HCT116 (cell line): ENCODE results near the gene SLCO4C1. TPM values are rescaled to one million over a fixed set of nuclear protein-coding genes. Genes with fewer than 3 reads are reported as not detected.

Source experiments
- ATAC-seq: fragments of 200-7000 bp; cut with Tn5 transposase; 2 replicates; pipeline ENCODE4 v1.9.1; 2020; ENCODE audit warnings: mild to moderate bottlenecking, moderate library complexity
- BruUV-seq: library from RNA; stranded (reverse); fragments of 400-500 nt; replicated peaks from 2 replicates; lab custom pipeline; 2021; lab: Mats Ljungman, UMichigan
- CTCF ChIA-PET: fragments of 300-600 bp; sonication (Branson Sonifier 250); formaldehyde crosslinking; loops from one replicate; lab custom pipeline; 2021; ENCODE audit warnings: antibody characterized with exemption; lab: Charles Lee
- POLR2A ChIA-PET: fragments of 300-600, 350-600 bp; sonication (Branson Sonifier 250); formaldehyde crosslinking; loops from one replicate; lab custom pipeline; 2021; ENCODE audit warnings: antibody characterized with exemption; lab: Charles Lee
- RAD21 ChIA-PET, 2 experiments: fragments of 300-600 bp; sonication (Branson Sonifier 250); formaldehyde crosslinking; loops; one replicate each; lab custom pipeline; 2023; ENCODE audit warnings: low total read pairs in 2 of 2; ENCODE audit not compliant: uncharacterized antibody in 2 of 2, unreplicated experiment in 2 of 2, low non-redundant PET in 1 of 2; lab: Charles Lee
- DNase-seq: peaks from one replicate; pipeline ENCODE4 v3.0.0-alpha.2; 2010; ENCODE audit warnings: low read depth, low spot score
- H2AFZ ChIP-seq: fragments of 200-600 bp; shearing (Covaris generic), sonication (generic); 2 replicates; pipeline ENCODE4 v1.6.1; 2017; ENCODE audit warnings: low read depth, mixed run types, mixed read lengths, antibody characterized with exemption, low read length; ENCODE audit not compliant: poor library complexity, severe bottlenecking
- H3K27ac ChIP-seq: 2 replicates; pipeline ENCODE4 v1.5.1; 2012; ENCODE audit warnings: low read depth, low read length
- H3K27me3 ChIP-seq: fragments of 200-600 bp; sonication (generic); 2 replicates; pipeline ENCODE4 v1.6.1; 2016; ENCODE audit warnings: mixed run types, low read length, mixed read lengths; ENCODE audit not compliant: insufficient read depth
- H3K36me3 ChIP-seq, 2 experiments: fragments of 200-500 bp in 1 of 2; fragments of 200-600 bp in 1 of 2; sonication (Bioruptor generic) in 1 of 2; sonication (generic) in 1 of 2; 2 replicates each; pipeline versions ENCODE4 v1.5.1 to v1.6.1; 2014 to 2016; ENCODE audit warnings: low read length in 2 of 2, inconsistent platforms in 1 of 2, mixed read lengths in 1 of 2, mixed run types in 1 of 2; ENCODE audit not compliant: insufficient read depth in 2 of 2, control insufficient read depth in 1 of 2
- H3K4me1 ChIP-seq, 2 experiments: fragments of 200-600 bp in 1 of 2; sonication (generic) in 1 of 2; 2 replicates each; pipeline versions ENCODE4 v1.5.1 to v1.6.1; 2012 to 2017; ENCODE audit warnings: low read length in 2 of 2, inconsistent platforms in 1 of 2, mild to moderate bottlenecking in 1 of 2, mixed read lengths in 1 of 2, mixed run types in 1 of 2, moderate library complexity in 1 of 2; ENCODE audit not compliant: insufficient read depth in 2 of 2, control insufficient read depth in 1 of 2
- H3K4me2 ChIP-seq: fragments of 200-600 bp; sonication (generic); 2 replicates; pipeline ENCODE4 v1.6.1; 2017; ENCODE audit warnings: mixed run types, low read length, mixed read lengths
- H3K4me3 ChIP-seq, 2 experiments: fragments of 200-600 bp in 1 of 2; sonication (generic) in 1 of 2; replicated peaks in 1 of 2; 2 replicates each; pipeline ENCODE4 v1.5.1; 2011 to 2016; ENCODE audit warnings: low read length in 2 of 2, control low read depth in 1 of 2, low read depth in 1 of 2, mild to moderate bottlenecking in 1 of 2, mixed read lengths in 1 of 2, mixed run types in 1 of 2
- H3K79me2 ChIP-seq: fragments of 200-600 bp; sonication (generic); 2 replicates; pipeline ENCODE4 v1.6.1; 2017; ENCODE audit warnings: mild to moderate bottlenecking, mixed run types, low read length, moderate library complexity, mixed read lengths; ENCODE audit not compliant: insufficient read depth
- H3K9ac ChIP-seq: fragments of 200-600 bp; sonication (generic); 2 replicates; pipeline ENCODE4 v1.6.1; 2016; ENCODE audit warnings: low read length, mixed read lengths
- H3K9me2 ChIP-seq: fragments of 200-600 bp; sonication (generic), shearing (Covaris generic); 2 replicates; pipeline ENCODE4 v1.6.1; 2017; ENCODE audit warnings: mixed run types, mild to moderate bottlenecking, moderate library complexity; ENCODE audit not compliant: insufficient read depth
- H3K9me3 ChIP-seq, 2 experiments: fragments of 200-500 bp in 1 of 2; fragments of 200-600 bp in 1 of 2; sonication (Bioruptor generic) in 1 of 2; sonication (generic) in 1 of 2; 2 replicates each; pipeline ENCODE4 v1.6.1; 2014 to 2017; ENCODE audit warnings: low read length in 2 of 2, mixed read lengths in 2 of 2, inconsistent platforms in 1 of 2, low read depth in 1 of 2, mild to moderate bottlenecking in 1 of 2, mixed run types in 1 of 2, moderate library complexity in 1 of 2; ENCODE audit not compliant: control insufficient read depth in 1 of 2, insufficient read depth in 1 of 2
- H4K20me1 ChIP-seq: fragments of 200-600 bp; sonication (generic), shearing (Covaris generic); 2 replicates; pipeline ENCODE4 v1.6.1; 2017; ENCODE audit warnings: mixed run types, mild to moderate bottlenecking, moderate library complexity; ENCODE audit not compliant: insufficient read depth
- EGR1 ChIP-seq: IDR thresholded peaks from 2 replicates; pipeline ENCODE4 v1.6.1; 2012; ENCODE audit warnings: low read depth
- ELF1 ChIP-seq: IDR thresholded peaks from 2 replicates; pipeline ENCODE4 v1.6.1; 2012; ENCODE audit warnings: low read depth, borderline replicate concordance
- EZH2phosphoT487 ChIP-seq: fragments of 200-600 bp; IDR thresholded peaks from 2 replicates; pipeline ENCODE4 v1.6.1; 2018; ENCODE audit warnings: antibody characterized with exemption, borderline replicate concordance
- FOSL1 ChIP-seq: IDR thresholded peaks from 2 replicates; pipeline ENCODE4 v1.6.1; 2012; ENCODE audit warnings: low read depth
- JUND ChIP-seq: IDR thresholded peaks from 2 replicates; pipeline ENCODE4 v1.6.1; 2012
- RAD21 ChIP-seq: IDR thresholded peaks from 2 replicates; pipeline ENCODE4 v1.6.1; 2012; ENCODE audit warnings: low read depth, mild to moderate bottlenecking
- SIN3A ChIP-seq: IDR thresholded peaks from 2 replicates; pipeline ENCODE4 v1.6.1; 2012; ENCODE audit warnings: low read depth
- ZNF274 ChIP-seq: fragments of 200-500 bp; sonication (Bioruptor generic); IDR thresholded peaks from 2 replicates; pipeline ENCODE4 v1.6.1; 2014; ENCODE audit warnings: mild to moderate bottlenecking, low read depth, low read length, inconsistent platforms
- intact Hi-C: fragments of 100-400 bp; cut with micrococcal nuclease; formaldehyde crosslinking; loops from 2 replicates; pipeline ENCODE4 v1.10.0; 2022
- total RNA-seq: library from RNA; stranded (reverse); gene quantifications from one replicate; pipeline ENCODE4 v1.2.1, GENCODE V29; 2021; ENCODE audit not compliant: unreplicated experiment
- TF ChIP-seq, protein P1 (sequence below): IDR thresholded peaks from 2 replicates; pipeline ENCODE4 v1.6.1; 2012; ENCODE audit warnings: low read depth
- TF ChIP-seq, protein P2 (sequence below), 3 experiments: fragments of 200-600 bp in 1 of 3; sonication (generic) in 1 of 3; IDR thresholded peaks in 2 of 3; conservative IDR thresholded peaks in 1 of 3; 2 replicates each; pipeline ENCODE4 v1.5.1; 2012 to 2017; ENCODE audit warnings: low read depth in 2 of 3, low read length in 2 of 3, antibody characterized with exemption in 1 of 3, borderline replicate concordance in 1 of 3, control low read depth in 1 of 3, mild to moderate bottlenecking in 1 of 3, mixed read lengths in 1 of 3, mixed run types in 1 of 3, moderate library complexity in 1 of 3; ENCODE audit not compliant: insufficient read depth in 1 of 3
- TF ChIP-seq, protein P3 (sequence below): IDR thresholded peaks from 2 replicates; pipeline ENCODE4 v1.6.1; 2011; ENCODE audit warnings: mild to moderate bottlenecking, low read length, moderate library complexity; ENCODE audit not compliant: insufficient replicate concordance; ENCODE audit errors: extremely low read depth
- TF ChIP-seq, protein P4 (sequence below): IDR thresholded peaks from 2 replicates; pipeline ENCODE4 v1.6.1; 2012

SLCO4C1 gene
- total RNA-seq, 1 experiment from 2014 or later = 0.12 TPM

DNA sequence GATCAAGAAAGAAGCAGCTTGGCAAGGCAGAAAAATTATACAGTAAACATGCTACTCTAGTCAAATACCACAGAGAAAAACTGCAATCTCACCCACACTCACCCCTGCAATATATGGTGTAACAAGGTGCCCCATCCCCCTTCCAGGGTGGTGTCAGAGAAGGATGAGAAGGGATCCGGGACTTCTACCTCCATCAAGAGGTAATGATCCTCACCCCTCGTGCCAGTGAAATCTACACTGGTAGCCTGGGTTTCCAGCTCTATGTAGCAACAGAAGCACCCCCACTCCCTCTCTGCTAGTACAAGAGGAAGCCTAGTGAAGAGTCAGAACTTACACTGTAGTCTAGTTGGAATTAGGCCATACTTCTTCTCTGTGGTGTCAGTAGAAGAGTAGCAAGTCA lies 18.9 kb downstream of the SLCO4C1 start (continued):
- TF ChIP-seq, protein P1, sequence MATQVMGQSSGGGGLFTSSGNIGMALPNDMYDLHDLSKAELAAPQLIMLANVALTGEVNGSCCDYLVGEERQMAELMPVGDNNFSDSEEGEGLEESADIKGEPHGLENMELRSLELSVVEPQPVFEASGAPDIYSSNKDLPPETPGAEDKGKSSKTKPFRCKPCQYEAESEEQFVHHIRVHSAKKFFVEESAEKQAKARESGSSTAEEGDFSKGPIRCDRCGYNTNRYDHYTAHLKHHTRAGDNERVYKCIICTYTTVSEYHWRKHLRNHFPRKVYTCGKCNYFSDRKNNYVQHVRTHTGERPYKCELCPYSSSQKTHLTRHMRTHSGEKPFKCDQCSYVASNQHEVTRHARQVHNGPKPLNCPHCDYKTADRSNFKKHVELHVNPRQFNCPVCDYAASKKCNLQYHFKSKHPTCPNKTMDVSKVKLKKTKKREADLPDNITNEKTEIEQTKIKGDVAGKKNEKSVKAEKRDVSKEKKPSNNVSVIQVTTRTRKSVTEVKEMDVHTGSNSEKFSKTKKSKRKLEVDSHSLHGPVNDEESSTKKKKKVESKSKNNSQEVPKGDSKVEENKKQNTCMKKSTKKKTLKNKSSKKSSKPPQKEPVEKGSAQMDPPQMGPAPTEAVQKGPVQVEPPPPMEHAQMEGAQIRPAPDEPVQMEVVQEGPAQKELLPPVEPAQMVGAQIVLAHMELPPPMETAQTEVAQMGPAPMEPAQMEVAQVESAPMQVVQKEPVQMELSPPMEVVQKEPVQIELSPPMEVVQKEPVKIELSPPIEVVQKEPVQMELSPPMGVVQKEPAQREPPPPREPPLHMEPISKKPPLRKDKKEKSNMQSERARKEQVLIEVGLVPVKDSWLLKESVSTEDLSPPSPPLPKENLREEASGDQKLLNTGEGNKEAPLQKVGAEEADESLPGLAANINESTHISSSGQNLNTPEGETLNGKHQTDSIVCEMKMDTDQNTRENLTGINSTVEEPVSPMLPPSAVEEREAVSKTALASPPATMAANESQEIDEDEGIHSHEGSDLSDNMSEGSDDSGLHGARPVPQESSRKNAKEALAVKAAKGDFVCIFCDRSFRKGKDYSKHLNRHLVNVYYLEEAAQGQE = no peak

DNA sequence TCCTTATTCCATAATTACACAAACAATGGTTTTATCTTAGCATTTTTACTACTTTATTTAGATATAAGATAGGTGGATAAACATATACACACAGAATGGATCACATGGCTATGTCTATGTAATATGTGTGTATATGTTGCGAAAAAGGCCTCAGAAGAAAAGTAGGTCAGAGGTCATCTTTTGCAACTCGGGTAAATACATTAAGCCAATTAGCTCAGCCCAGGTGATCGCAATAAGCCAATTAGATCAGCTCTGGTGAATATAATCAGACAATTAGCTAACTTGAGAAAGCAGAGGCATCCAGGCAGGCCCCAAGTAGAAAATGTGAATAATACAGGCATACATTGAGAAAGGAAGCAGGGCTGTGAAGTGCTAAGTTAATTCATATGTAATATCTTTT lies 24.3 kb downstream of the SLCO4C1 start:
- H3K9me2 ChIP-seq = no peaks in the 10 kb centered on the region
- no peaks in the 10 kb centered on the region for H3K27me3 ChIP-seq
- RAD21 ChIA-PET = interaction anchor here in 1 of 2 experiments (0.6 kb wide), 1 partner anchor 132 kb away, joined by 3 read pairs; no protein-coding TSS in a partner anchor
- no peak for TF ChIP-seq ZNF274
- TF ChIP-seq, protein P2, sequence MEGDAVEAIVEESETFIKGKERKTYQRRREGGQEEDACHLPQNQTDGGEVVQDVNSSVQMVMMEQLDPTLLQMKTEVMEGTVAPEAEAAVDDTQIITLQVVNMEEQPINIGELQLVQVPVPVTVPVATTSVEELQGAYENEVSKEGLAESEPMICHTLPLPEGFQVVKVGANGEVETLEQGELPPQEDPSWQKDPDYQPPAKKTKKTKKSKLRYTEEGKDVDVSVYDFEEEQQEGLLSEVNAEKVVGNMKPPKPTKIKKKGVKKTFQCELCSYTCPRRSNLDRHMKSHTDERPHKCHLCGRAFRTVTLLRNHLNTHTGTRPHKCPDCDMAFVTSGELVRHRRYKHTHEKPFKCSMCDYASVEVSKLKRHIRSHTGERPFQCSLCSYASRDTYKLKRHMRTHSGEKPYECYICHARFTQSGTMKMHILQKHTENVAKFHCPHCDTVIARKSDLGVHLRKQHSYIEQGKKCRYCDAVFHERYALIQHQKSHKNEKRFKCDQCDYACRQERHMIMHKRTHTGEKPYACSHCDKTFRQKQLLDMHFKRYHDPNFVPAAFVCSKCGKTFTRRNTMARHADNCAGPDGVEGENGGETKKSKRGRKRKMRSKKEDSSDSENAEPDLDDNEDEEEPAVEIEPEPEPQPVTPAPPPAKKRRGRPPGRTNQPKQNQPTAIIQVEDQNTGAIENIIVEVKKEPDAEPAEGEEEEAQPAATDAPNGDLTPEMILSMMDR (IDR thresholded peaks at IDR 0.05 in 2 of 3, conservative IDR thresholded peaks at IDR 0.05 in 1 of 3; ENCODE audit: borderline replicate concordance in 1 of 3, insufficient read depth in 1 of 3, low read depth in 2 of 3, low read length in 2 of 3) = no peak
- TF ChIP-seq FOSL1 = no peak
- TF ChIP-seq, protein P3, sequence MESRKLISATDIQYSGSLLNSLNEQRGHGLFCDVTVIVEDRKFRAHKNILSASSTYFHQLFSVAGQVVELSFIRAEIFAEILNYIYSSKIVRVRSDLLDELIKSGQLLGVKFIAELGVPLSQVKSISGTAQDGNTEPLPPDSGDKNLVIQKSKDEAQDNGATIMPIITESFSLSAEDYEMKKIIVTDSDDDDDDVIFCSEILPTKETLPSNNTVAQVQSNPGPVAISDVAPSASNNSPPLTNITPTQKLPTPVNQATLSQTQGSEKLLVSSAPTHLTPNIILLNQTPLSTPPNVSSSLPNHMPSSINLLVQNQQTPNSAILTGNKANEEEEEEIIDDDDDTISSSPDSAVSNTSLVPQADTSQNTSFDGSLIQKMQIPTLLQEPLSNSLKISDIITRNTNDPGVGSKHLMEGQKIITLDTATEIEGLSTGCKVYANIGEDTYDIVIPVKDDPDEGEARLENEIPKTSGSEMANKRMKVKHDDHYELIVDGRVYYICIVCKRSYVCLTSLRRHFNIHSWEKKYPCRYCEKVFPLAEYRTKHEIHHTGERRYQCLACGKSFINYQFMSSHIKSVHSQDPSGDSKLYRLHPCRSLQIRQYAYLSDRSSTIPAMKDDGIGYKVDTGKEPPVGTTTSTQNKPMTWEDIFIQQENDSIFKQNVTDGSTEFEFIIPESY = no peak
- no peak for TF ChIP-seq ELF1
- no peak for TF ChIP-seq SIN3A
- TF ChIP-seq, protein P4, sequence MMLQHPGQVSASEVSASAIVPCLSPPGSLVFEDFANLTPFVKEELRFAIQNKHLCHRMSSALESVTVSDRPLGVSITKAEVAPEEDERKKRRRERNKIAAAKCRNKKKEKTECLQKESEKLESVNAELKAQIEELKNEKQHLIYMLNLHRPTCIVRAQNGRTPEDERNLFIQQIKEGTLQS = no peak
- TF ChIP-seq RAD21 = no peak
- no peak for TF ChIP-seq EGR1
- TF ChIP-seq JUND = no peak
- TF ChIP-seq EZH2phosphoT487 = no peak
- DNase-seq (no peak), ATAC-seq (no peak)
- H3K4me3 ChIP-seq = no peak overlapping the region
- POLR2A ChIA-PET = no interaction called here
- H3K9ac ChIP-seq = no peak overlapping the region
- no TSS peak for BruUV-seq
- H3K4me2 ChIP-seq = no peak overlapping the region
- no peaks in the 10 kb centered on the region for H3K9me3 ChIP-seq
- intact Hi-C loops = no loop called here
- H3K4me1 ChIP-seq = no peaks in the 10 kb centered on the region
- no peaks in the 10 kb centered on the region for H4K20me1 ChIP-seq
- no peaks in the 10 kb centered on the region for H3K36me3 ChIP-seq
- H3K79me2 ChIP-seq = no peaks in the 10 kb centered on the region
- no peak overlapping the region for H2AFZ ChIP-seq
- no peak overlapping the region for H3K27ac ChIP-seq
- CTCF ChIA-PET = no interaction called here
